GM23338 (cell line): Measurements from ENCODE around the gene GPR183. TPM values are rescaled to one million over a fixed set of nuclear protein-coding genes. Genes with fewer than 3 reads are reported as not detected.

Experiments
- ATAC-seq: fragments of 200-7000 bp; cut with Tn5 transposase; 3 replicates; pipeline ENCODE4 v1.9.1; 2020
- DNase-seq: peaks from one replicate; pipeline ENCODE4 v3.0.0-alpha.2; 2015; ENCODE audit warnings: low spot score
- H2AFZ ChIP-seq: fragments of 200-600 bp; sonication (generic); 2 replicates; pipeline ENCODE4 v1.8.0; 2016; ENCODE audit warnings: antibody characterized with exemption, mild to moderate bottlenecking, moderate library complexity
- H3F3A ChIP-seq: fragments of 200-600 bp; sonication (generic); replicated peaks from 2 replicates; pipeline ENCODE4 v1.8.0; 2017; ENCODE audit warnings: antibody characterized with exemption, mixed run types, low read depth
- H3K27ac ChIP-seq: fragments of 200-600 bp; sonication (generic); 2 replicates; pipeline ENCODE4 v1.6.1; 2016; ENCODE audit warnings: low read depth
- H3K27me3 ChIP-seq: fragments of 200-600 bp; sonication (generic); 2 replicates; pipeline ENCODE4 v1.8.0; 2016; ENCODE audit warnings: mild to moderate bottlenecking, mixed run types, moderate library complexity; ENCODE audit not compliant: insufficient read depth
- H3K36me3 ChIP-seq: fragments of 200-600 bp; sonication (generic); 2 replicates; pipeline ENCODE4 v1.8.0; 2016; ENCODE audit warnings: mild to moderate bottlenecking; ENCODE audit not compliant: insufficient read depth
- H3K4me1 ChIP-seq: fragments of 200-600 bp; sonication (generic); 2 replicates; pipeline ENCODE4 v1.8.0; 2016; ENCODE audit warnings: mild to moderate bottlenecking, moderate library complexity; ENCODE audit not compliant: insufficient read depth
- H3K4me2 ChIP-seq: fragments of 200-600 bp; sonication (generic); 2 replicates; pipeline ENCODE4 v1.7.1; 2017; ENCODE audit warnings: mixed run types
- H3K4me3 ChIP-seq: fragments of 200-600 bp; sonication (generic); 2 replicates; pipeline ENCODE4 v1.6.1; 2016; ENCODE audit warnings: mixed run types
- H3K79me2 ChIP-seq: fragments of 200-600 bp; sonication (generic); replicated peaks from 2 replicates; pipeline ENCODE4 v1.8.0; 2017; ENCODE audit warnings: mild to moderate bottlenecking; ENCODE audit not compliant: insufficient read depth
- H3K9me2 ChIP-seq: fragments of 200-600 bp; sonication (generic); 2 replicates; pipeline ENCODE4 v1.8.0; 2017; ENCODE audit not compliant: insufficient read depth
- H4K20me1 ChIP-seq: fragments of 200-600 bp; sonication (generic); replicated peaks from 2 replicates; pipeline ENCODE4 v1.8.0; 2017; ENCODE audit warnings: mild to moderate bottlenecking; ENCODE audit not compliant: insufficient read depth
- H3K27ac Mint-ChIP-seq: 2 replicates; pipeline ENCODE4 v1.8.0; 2020; ENCODE audit warnings: inconsistent platforms, mild to moderate bottlenecking, moderate library complexity, mixed read lengths
- H3K27me3 Mint-ChIP-seq: 3 replicates; pipeline ENCODE4 v1.8.0; 2022; ENCODE audit warnings: low read depth, mild to moderate bottlenecking, moderate library complexity, mixed read lengths, inconsistent platforms; ENCODE audit not compliant: insufficient read depth, poor library complexity
- H3K36me3 Mint-ChIP-seq: 3 replicates; pipeline ENCODE4 v1.8.0; 2021; ENCODE audit warnings: low read depth, mild to moderate bottlenecking, inconsistent platforms, moderate library complexity, mixed read lengths
- H3K4me1 Mint-ChIP-seq: 3 replicates; pipeline ENCODE4 v1.8.0; 2020; ENCODE audit warnings: mild to moderate bottlenecking, inconsistent platforms, mixed read lengths
- H3K4me3 Mint-ChIP-seq: 3 replicates; pipeline ENCODE4 v1.8.0; 2021; ENCODE audit warnings: moderate library complexity, mild to moderate bottlenecking, inconsistent platforms, mixed read lengths
- H3K9me3 Mint-ChIP-seq: 3 replicates; pipeline ENCODE4 v1.8.0; 2020; ENCODE audit warnings: moderate library complexity, mild to moderate bottlenecking, inconsistent platforms, mixed read lengths
- CTCF ChIP-seq, 2 experiments: fragments of 200-600 bp in 1 of 2; sonication (generic) in 1 of 2; conservative IDR thresholded peaks; 2 replicates each; pipeline versions ENCODE4 v1.5.1 to v1.6.1; 2016 to 2017; ENCODE audit warnings: antibody characterized with exemption in 2 of 2, low read depth in 2 of 2, mild to moderate bottlenecking in 2 of 2, moderate library complexity in 1 of 2
- EZH2 ChIP-seq: fragments of 200-600 bp; sonication (generic); IDR thresholded peaks from one replicate; pipeline ENCODE4 v1.8.0; 2017; ENCODE audit warnings: antibody characterized with exemption, mild to moderate bottlenecking, low read depth; ENCODE audit not compliant: unreplicated experiment
- EZH2phosphoT487 ChIP-seq: fragments of 200-600 bp; sonication (generic); IDR thresholded peaks from one replicate; pipeline ENCODE4 v1.8.1; 2018; ENCODE audit warnings: antibody characterized with exemption; ENCODE audit not compliant: unreplicated experiment
- JUNB ChIP-seq: IDR thresholded peaks from one replicate; pipeline ENCODE4 v1.6.1; 2016; ENCODE audit warnings: antibody characterized with exemption; ENCODE audit not compliant: unreplicated experiment
- NANOG ChIP-seq: IDR thresholded peaks from 2 replicates; pipeline ENCODE4 v1.6.1; 2016; ENCODE audit warnings: antibody characterized with exemption, borderline replicate concordance
- POLR2AphosphoS5 ChIP-seq: IDR thresholded peaks from 2 replicates; pipeline ENCODE4 v1.6.1; 2016; ENCODE audit warnings: antibody characterized with exemption, low read depth
- REST ChIP-seq: IDR thresholded peaks from one replicate; pipeline ENCODE4 v1.6.1; 2018; ENCODE audit warnings: antibody characterized with exemption; ENCODE audit not compliant: unreplicated experiment
- STAT1 ChIP-seq: IDR thresholded peaks from one replicate; pipeline ENCODE4 v1.6.1; 2016; ENCODE audit warnings: antibody characterized with exemption; ENCODE audit not compliant: unreplicated experiment
- ZNF114 ChIP-seq: fragments of 250-450 bp; sonication (Bioruptor Pico); IDR thresholded peaks from 2 replicates; pipeline ENCODE4 v1.5.0; 2020; ENCODE audit warnings: mild to moderate bottlenecking, moderate library complexity
- polyA plus RNA-seq: library from polyadenylated mRNA; unstranded; fragments of >200 nt; fragmentation: Nextera tagmentation; extraction: Ambion mirVana; gene quantifications from 2 replicates; pipeline ENCODE4 v1.2.1, GENCODE V29; 2016
- total RNA-seq: library from RNA; depleted of rRNA; stranded (reverse); fragments of >200 nt; shearing (Covaris generic); gene quantifications from 2 replicates; pipeline ENCODE4 v1.2.3, GENCODE V29; 2014

Gene GPR183
- total and polyA plus RNA-seq, 2 experiments from 2014 or later, result 0.78 TPM; not detected in 1

- ATAC-seq, result no peak
- TF ChIP-seq CTCF (conservative IDR thresholded peaks at IDR 0.05; ENCODE audit: low read depth in 2 of 2) (no peak), STAT1 (no peak), REST (no peak), JUNB (no peak), POLR2AphosphoS5 (no peak), EZH2phosphoT487 (no peak), EZH2 (no peak)
- no peak overlapping the region; the same call in 1 of the 2 replicates for H3K27ac Mint-ChIP-seq
Observed at GRCh38 chr13:99301913-99302636, 5.1 kb downstream of the GPR183 start.

GRCh38 chr13:99301056-99301838 is 6.0 kb downstream of the GPR183 start:
- no peaks in the 10 kb centered on the region for H3K9me3 Mint-ChIP-seq
- Histone ChIP-seq H3K36me3 (no peaks in the 10 kb centered on the region), H3K27ac (no peak overlapping the region), H3K4me3 (no peak overlapping the region), H4K20me1 (peaks cover 12% of the 10 kb centered on the region), H2AFZ (no peak overlapping the region), H3K27me3 (no peaks in the 10 kb centered on the region), H3K9me2 (no peaks in the 10 kb centered on the region), H3K4me1 (no peaks in the 10 kb centered on the region), H3K79me2 (no peaks in the 10 kb centered on the region), H3F3A (no peaks in the 10 kb centered on the region), H3K4me2 (no peak overlapping the region)
- H3K27me3 Mint-ChIP-seq, result no peaks in the 10 kb centered on the region
- H3K36me3 Mint-ChIP-seq, result no peaks in the 10 kb centered on the region
- TF ChIP-seq JUNB (no peak), NANOG (no peak), ZNF114 (CRISPR knock-in tag) (no peak)
- H3K27ac Mint-ChIP-seq, result no peak overlapping the region
- DNase-seq (no peak), ATAC-seq (no peak)
- peaks cover 9% of the 10 kb centered on the region; the same call in 2 of the 3 replicates for H3K4me1 Mint-ChIP-seq
- H3K4me3 Mint-ChIP-seq, result no peak overlapping the region

More at GRCh38 chr13:99301913-99302636, 5.1 kb downstream of the GPR183 start:
- H3K36me3 ChIP-seq, result no peaks in the 10 kb centered on the region
- no peaks in the 10 kb centered on the region for H3K4me1 ChIP-seq
- Mint-ChIP-seq H3K27me3 (no peaks in the 10 kb centered on the region), H3K4me3 (no peak overlapping the region), H3K9me3 (no peaks in the 10 kb centered on the region), H3K36me3 (no peaks in the 10 kb centered on the region), H3K4me1 (peaks cover 12% of the 10 kb centered on the region; the same call in 2 of the 3 replicates)
- H3K4me3 ChIP-seq, result no peak overlapping the region
- H3K27ac ChIP-seq, result no peak overlapping the region
- H4K20me1 ChIP-seq, result peaks cover 12% of the 10 kb centered on the region
- no peak overlapping the region for H2AFZ ChIP-seq
- no peaks in the 10 kb centered on the region for H3K27me3 ChIP-seq
- H3K79me2 ChIP-seq, result no peaks in the 10 kb centered on the region
- no peaks in the 10 kb centered on the region for H3K9me2 ChIP-seq
- no peak for DNase-seq
- no peak overlapping the region for H3K4me2 ChIP-seq
- no peaks in the 10 kb centered on the region for H3F3A ChIP-seq
